WTC11 (cell line): ENCODE results near the gene WDR72. TPM values are rescaled to one million over a fixed set of nuclear protein-coding genes. Genes with fewer than 3 reads are reported as not detected.

ENCODE experiments used
- ATAC-seq: fragments of 200-7000 bp; cut with Tn5 transposase; 2 replicates; pipeline ENCODE4 v1.10.0; 2021; ENCODE audit warnings: mild to moderate bottlenecking, moderate library complexity
- CTCF ChIA-PET: fragments of 300-600 bp; sonication (Branson Sonifier 250); formaldehyde crosslinking; loops from one replicate; lab custom pipeline; 2021; ENCODE audit warnings: antibody characterized with exemption; lab: Charles Lee
- POLR2A ChIA-PET: fragments of 350-600 bp; sonication (Branson Sonifier 250); formaldehyde crosslinking; loops from one replicate; lab custom pipeline; 2021; ENCODE audit warnings: antibody characterized with exemption; lab: Charles Lee
- DNase-seq: peaks from one replicate; pipeline ENCODE4 v3.0.0; 2021; ENCODE audit warnings: low spot score
- H3K27ac Mint-ChIP-seq: 2 replicates; pipeline ENCODE4 v1.8.0; 2021; ENCODE audit warnings: mixed read lengths
- H3K27me3 Mint-ChIP-seq: 2 replicates; pipeline ENCODE4 v1.8.0; 2021; ENCODE audit warnings: low read depth, mild to moderate bottlenecking, moderate library complexity, mixed read lengths
- H3K36me3 Mint-ChIP-seq: 2 replicates; pipeline ENCODE4 v1.8.0; 2021; ENCODE audit warnings: mixed read lengths
- H3K4me1 Mint-ChIP-seq: 2 replicates; pipeline ENCODE4 v1.8.0; 2022; ENCODE audit warnings: mixed read lengths
- H3K4me3 Mint-ChIP-seq: 2 replicates; pipeline ENCODE4 v1.8.0; 2021; ENCODE audit warnings: mild to moderate bottlenecking, moderate library complexity, mixed read lengths
- H3K9me3 Mint-ChIP-seq: 2 replicates; pipeline ENCODE4 v1.8.0; 2021; ENCODE audit warnings: mixed read lengths
- CDX4 ChIP-seq: fragments of 250-450 bp; sonication (Bioruptor Pico); IDR thresholded peaks from 2 replicates; pipeline ENCODE4 v1.9.0; 2021; ENCODE audit warnings: moderate library complexity, mild to moderate bottlenecking, inconsistent platforms, borderline replicate concordance
- CREB1 ChIP-seq: sonication (generic); formaldehyde crosslinking; IDR thresholded peaks from 2 replicates; pipeline ENCODE4 v1.8.0; 2023; ENCODE audit warnings: mild to moderate bottlenecking, missing genetic modification reagents
- CTCF ChIP-seq: fragments of 200-600 bp; IDR thresholded peaks from 2 replicates; pipeline ENCODE4 v1.8.0; 2022; ENCODE audit warnings: antibody characterized with exemption
- EMX1 ChIP-seq: fragments of 250-450 bp; sonication (Bioruptor Pico); IDR thresholded peaks from 2 replicates; pipeline ENCODE4 v1.8.0; 2021; ENCODE audit warnings: mild to moderate bottlenecking
- HMGA2 ChIP-seq: fragments of 250-450 bp; sonication (Bioruptor Pico); IDR thresholded peaks from 2 replicates; pipeline ENCODE4 v1.4.0; 2021; ENCODE audit warnings: mild to moderate bottlenecking, moderate library complexity
- HMGXB4 ChIP-seq: sonication (generic); formaldehyde crosslinking; IDR thresholded peaks from 2 replicates; pipeline ENCODE4 v1.8.1; 2023; ENCODE audit warnings: mild to moderate bottlenecking, moderate library complexity, missing genetic modification reagents
- IRF2 ChIP-seq: sonication (generic); formaldehyde crosslinking; IDR thresholded peaks from 2 replicates; pipeline ENCODE4 v1.8.0; 2022; ENCODE audit warnings: low read depth, missing genetic modification reagents, borderline replicate concordance
- NFYB ChIP-seq: sonication (generic); formaldehyde crosslinking; conservative IDR thresholded peaks from 2 replicates; pipeline ENCODE4 v1.8.0; 2022; ENCODE audit warnings: low read depth, missing genetic modification reagents
- SOX15 ChIP-seq: fragments of 250-450 bp; sonication (Bioruptor Pico); IDR thresholded peaks from 2 replicates; pipeline ENCODE4 v1.9.0; 2021; ENCODE audit warnings: mild to moderate bottlenecking
- ZBTB21 ChIP-seq: sonication (generic); formaldehyde crosslinking; IDR thresholded peaks from 2 replicates; pipeline ENCODE4 v1.8.1; 2023; ENCODE audit warnings: mild to moderate bottlenecking, missing genetic modification reagents, borderline replicate concordance
- ZBTB43 ChIP-seq: sonication (generic); formaldehyde crosslinking; IDR thresholded peaks from 2 replicates; pipeline ENCODE4 v1.8.1; 2023; ENCODE audit warnings: mild to moderate bottlenecking, missing genetic modification reagents
- ZNF219 ChIP-seq: sonication (generic); formaldehyde crosslinking; IDR thresholded peaks from 2 replicates; pipeline ENCODE4 v1.8.0; 2023; ENCODE audit warnings: missing genetic modification reagents, mild to moderate bottlenecking, borderline replicate concordance
- ZNF416 ChIP-seq: fragments of 250-450 bp; sonication (Bioruptor Pico); IDR thresholded peaks from 2 replicates; pipeline ENCODE4 v1.9.0; 2021; ENCODE audit warnings: mild to moderate bottlenecking, inconsistent platforms
- total RNA-seq: library from RNA; stranded (reverse); gene quantifications from 3 replicates; pipeline ENCODE4 v1.2.3, GENCODE V29; 2021
- TF ChIP-seq, protein P1 (sequence below): sonication (generic); formaldehyde crosslinking; IDR thresholded peaks from 2 replicates; pipeline ENCODE4 v1.8.1; 2023; ENCODE audit warnings: mild to moderate bottlenecking, missing genetic modification reagents, borderline replicate concordance
- TF ChIP-seq, protein P2 (sequence below): sonication (generic); formaldehyde crosslinking; conservative IDR thresholded peaks from 2 replicates; pipeline ENCODE4 v1.8.1; 2023; ENCODE audit warnings: mild to moderate bottlenecking, low read depth, missing genetic modification reagents, moderate library complexity

Gene WDR72
- total RNA-seq, 1 experiment from 2014 or later, result 8.6 TPM

GRCh38 chr15:53791581-53791980 is 32.1 kb upstream of the WDR72 start:
- H3K4me3 Mint-ChIP-seq, result no peak overlapping the region
- no peaks in the 10 kb centered on the region for H3K27me3 Mint-ChIP-seq
- no peak for TF ChIP-seq ZNF219 (CRISPR knock-in tag)
- TF ChIP-seq, protein P1, sequence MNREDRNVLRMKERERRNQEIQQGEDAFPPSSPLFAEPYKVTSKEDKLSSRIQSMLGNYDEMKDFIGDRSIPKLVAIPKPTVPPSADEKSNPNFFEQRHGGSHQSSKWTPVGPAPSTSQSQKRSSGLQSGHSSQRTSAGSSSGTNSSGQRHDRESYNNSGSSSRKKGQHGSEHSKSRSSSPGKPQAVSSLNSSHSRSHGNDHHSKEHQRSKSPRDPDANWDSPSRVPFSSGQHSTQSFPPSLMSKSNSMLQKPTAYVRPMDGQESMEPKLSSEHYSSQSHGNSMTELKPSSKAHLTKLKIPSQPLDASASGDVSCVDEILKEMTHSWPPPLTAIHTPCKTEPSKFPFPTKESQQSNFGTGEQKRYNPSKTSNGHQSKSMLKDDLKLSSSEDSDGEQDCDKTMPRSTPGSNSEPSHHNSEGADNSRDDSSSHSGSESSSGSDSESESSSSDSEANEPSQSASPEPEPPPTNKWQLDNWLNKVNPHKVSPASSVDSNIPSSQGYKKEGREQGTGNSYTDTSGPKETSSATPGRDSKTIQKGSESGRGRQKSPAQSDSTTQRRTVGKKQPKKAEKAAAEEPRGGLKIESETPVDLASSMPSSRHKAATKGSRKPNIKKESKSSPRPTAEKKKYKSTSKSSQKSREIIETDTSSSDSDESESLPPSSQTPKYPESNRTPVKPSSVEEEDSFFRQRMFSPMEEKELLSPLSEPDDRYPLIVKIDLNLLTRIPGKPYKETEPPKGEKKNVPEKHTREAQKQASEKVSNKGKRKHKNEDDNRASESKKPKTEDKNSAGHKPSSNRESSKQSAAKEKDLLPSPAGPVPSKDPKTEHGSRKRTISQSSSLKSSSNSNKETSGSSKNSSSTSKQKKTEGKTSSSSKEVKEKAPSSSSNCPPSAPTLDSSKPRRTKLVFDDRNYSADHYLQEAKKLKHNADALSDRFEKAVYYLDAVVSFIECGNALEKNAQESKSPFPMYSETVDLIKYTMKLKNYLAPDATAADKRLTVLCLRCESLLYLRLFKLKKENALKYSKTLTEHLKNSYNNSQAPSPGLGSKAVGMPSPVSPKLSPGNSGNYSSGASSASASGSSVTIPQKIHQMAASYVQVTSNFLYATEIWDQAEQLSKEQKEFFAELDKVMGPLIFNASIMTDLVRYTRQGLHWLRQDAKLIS (CRISPR knock-in tag), result no peak
- no peak for TF ChIP-seq HMGA2 (CRISPR knock-in tag)
- no peak for TF ChIP-seq EMX1 (CRISPR knock-in tag)
- TF ChIP-seq ZNF416 (CRISPR knock-in tag), result no peak
- TF ChIP-seq CTCF, result no peak
- no peak for TF ChIP-seq ZBTB21 (CRISPR knock-in tag)
- no peak for TF ChIP-seq HMGXB4 (CRISPR knock-in tag)
- TF ChIP-seq NFYB, result no peak
- no peak for TF ChIP-seq IRF2
- TF ChIP-seq, protein P2, sequence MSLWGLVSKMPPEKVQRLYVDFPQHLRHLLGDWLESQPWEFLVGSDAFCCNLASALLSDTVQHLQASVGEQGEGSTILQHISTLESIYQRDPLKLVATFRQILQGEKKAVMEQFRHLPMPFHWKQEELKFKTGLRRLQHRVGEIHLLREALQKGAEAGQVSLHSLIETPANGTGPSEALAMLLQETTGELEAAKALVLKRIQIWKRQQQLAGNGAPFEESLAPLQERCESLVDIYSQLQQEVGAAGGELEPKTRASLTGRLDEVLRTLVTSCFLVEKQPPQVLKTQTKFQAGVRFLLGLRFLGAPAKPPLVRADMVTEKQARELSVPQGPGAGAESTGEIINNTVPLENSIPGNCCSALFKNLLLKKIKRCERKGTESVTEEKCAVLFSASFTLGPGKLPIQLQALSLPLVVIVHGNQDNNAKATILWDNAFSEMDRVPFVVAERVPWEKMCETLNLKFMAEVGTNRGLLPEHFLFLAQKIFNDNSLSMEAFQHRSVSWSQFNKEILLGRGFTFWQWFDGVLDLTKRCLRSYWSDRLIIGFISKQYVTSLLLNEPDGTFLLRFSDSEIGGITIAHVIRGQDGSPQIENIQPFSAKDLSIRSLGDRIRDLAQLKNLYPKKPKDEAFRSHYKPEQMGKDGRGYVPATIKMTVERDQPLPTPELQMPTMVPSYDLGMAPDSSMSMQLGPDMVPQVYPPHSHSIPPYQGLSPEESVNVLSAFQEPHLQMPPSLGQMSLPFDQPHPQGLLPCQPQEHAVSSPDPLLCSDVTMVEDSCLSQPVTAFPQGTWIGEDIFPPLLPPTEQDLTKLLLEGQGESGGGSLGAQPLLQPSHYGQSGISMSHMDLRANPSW (CRISPR knock-in tag), result no peak
- TF ChIP-seq SOX15 (CRISPR knock-in tag), result no peak
- no peak for TF ChIP-seq CDX4
- ATAC-seq (no peak), DNase-seq (no peak)
- no peaks in the 10 kb centered on the region for H3K4me1 Mint-ChIP-seq
- POLR2A ChIA-PET, result no interaction called here
- CTCF ChIA-PET, result no interaction called here
- no peaks in the 10 kb centered on the region for H3K9me3 Mint-ChIP-seq
- H3K27ac Mint-ChIP-seq, result no peak overlapping the region
- H3K36me3 Mint-ChIP-seq, result no peaks in the 10 kb centered on the region

DNA sequence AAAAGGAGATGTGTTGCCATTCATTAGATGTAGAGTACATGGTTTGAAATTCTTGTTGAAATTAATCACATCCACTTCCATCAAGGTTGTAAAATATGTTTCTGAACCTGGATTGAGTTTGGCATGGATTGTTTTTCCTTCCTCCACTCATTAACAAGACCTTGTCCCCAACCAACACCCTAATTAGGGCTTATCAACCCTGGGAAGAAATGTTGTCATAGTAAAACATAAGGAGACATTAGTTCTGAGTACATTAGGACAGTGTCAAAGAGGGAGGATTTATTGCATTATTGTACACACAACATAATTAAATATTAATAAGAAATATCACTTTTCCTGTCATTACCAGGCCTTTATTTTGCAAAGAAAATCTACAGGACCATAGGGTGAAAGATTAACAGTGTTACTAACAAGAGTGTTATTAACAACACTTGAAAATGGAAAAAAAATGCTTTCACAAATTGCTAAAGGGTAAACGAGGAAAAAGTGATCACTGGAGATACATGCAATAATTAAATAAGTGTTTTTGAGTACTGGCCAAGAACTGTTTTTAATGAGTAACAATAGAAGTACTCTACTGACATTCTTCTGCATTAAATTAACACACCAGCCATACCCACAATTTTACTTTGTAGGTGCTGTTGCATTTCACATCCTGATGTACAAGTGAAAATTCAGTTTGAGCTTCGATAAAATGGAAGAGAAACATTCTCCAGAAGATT is 30.4 kb upstream of the WDR72 start:
- DNase-seq (no peak), ATAC-seq (no peak)
- no peak overlapping the region for H3K4me3 Mint-ChIP-seq
- peaks cover 6% of the 10 kb centered on the region for H3K36me3 Mint-ChIP-seq
- peaks cover 3% of the 10 kb centered on the region for H3K4me1 Mint-ChIP-seq
- peaks cover 3% of the 10 kb centered on the region; the same call in 1 of the 2 replicates for H3K27me3 Mint-ChIP-seq
- ChIA-PET POLR2A (no interaction called here), CTCF (no interaction called here)
- no peak for TF ChIP-seq ZBTB43 (CRISPR knock-in tag)
- TF ChIP-seq CREB1 (CRISPR knock-in tag), result no peak
- peaks cover 12% of the 10 kb centered on the region for H3K9me3 Mint-ChIP-seq
- no peak overlapping the region for H3K27ac Mint-ChIP-seq
